Liver (tissue), 9 donors: ENCODE measurements around the gene MT1A. TPM values are rescaled to one million over a fixed set of nuclear protein-coding genes. Genes with fewer than 3 reads are reported as not detected.
A peak's percentile ranks its signal among the peaks of the same experiment; 100 is the strongest.

ENCODE experiments used
- DNase-seq: peaks from one replicate; pipeline ENCODE4 v3.0.0-alpha.2; 2017; ENCODE audit warnings: low spot score
- H3K27ac ChIP-seq, 2 donors: one replicate each; pipeline ENCODE4 v1.7.0; 2013; ENCODE audit warnings: inconsistent platforms in 2 of 2, low read length in 2 of 2, control low read depth in 1 of 2, low read depth in 1 of 2, mild to moderate bottlenecking in 1 of 2
- H3K27me3 ChIP-seq, 4 donors: one replicate each; pipeline versions ENCODE4 v1.6.1 to v1.7.0; 2013; ENCODE audit warnings: low read length in 3 of 4, inconsistent platforms in 1 of 4, mild to moderate bottlenecking in 1 of 4, moderate library complexity in 1 of 4; ENCODE audit not compliant: control insufficient read depth in 4 of 4, insufficient read depth in 4 of 4
- H3K36me3 ChIP-seq, 4 donors: one replicate each; pipeline versions ENCODE4 v1.6.1 to v1.7.0; 2013; ENCODE audit warnings: low read length in 3 of 4, mild to moderate bottlenecking in 3 of 4, low read depth in 1 of 4, moderate library complexity in 1 of 4; ENCODE audit not compliant: control insufficient read depth in 4 of 4, insufficient read depth in 3 of 4
- H3K4me1 ChIP-seq, 4 donors: one replicate each; pipeline versions ENCODE4 v1.6.1 to v1.7.0; 2013; ENCODE audit warnings: low read length in 3 of 4, mild to moderate bottlenecking in 3 of 4, moderate library complexity in 1 of 4; ENCODE audit not compliant: control insufficient read depth in 4 of 4, insufficient read depth in 4 of 4
- H3K4me3 ChIP-seq, 3 donors: one replicate each; pipeline versions ENCODE4 v1.6.1 to v1.7.0; 2013; ENCODE audit warnings: low read length in 3 of 3, control low read depth in 1 of 3, low read depth in 1 of 3, mild to moderate bottlenecking in 1 of 3
- H3K9ac ChIP-seq, 2 donors: one replicate each; pipeline ENCODE4 v1.7.0; 2013; ENCODE audit warnings: low read length in 2 of 2, mild to moderate bottlenecking in 2 of 2, moderate library complexity in 2 of 2, control low read depth in 1 of 2, low read depth in 1 of 2
- H3K9me3 ChIP-seq, 4 donors: one replicate each; pipeline versions ENCODE4 v1.6.1 to v1.7.0; 2013; ENCODE audit warnings: low read length in 3 of 4; ENCODE audit not compliant: control insufficient read depth in 4 of 4
- FOXA1 ChIP-seq: IDR thresholded peaks from 2 replicates; pipeline ENCODE4 v1.6.1; 2016; ENCODE audit warnings: antibody characterized with exemption
- FOXA2 ChIP-seq: IDR thresholded peaks from 2 replicates; pipeline ENCODE4 v1.6.1; 2016; ENCODE audit warnings: antibody characterized with exemption
- GABPA ChIP-seq, 2 donors: IDR thresholded peaks in 1 of 2; conservative IDR thresholded peaks in 1 of 2; 2 replicates each; pipeline ENCODE4 v1.6.1; 2016; ENCODE audit warnings: antibody characterized with exemption in 2 of 2, mild to moderate bottlenecking in 1 of 2, moderate library complexity in 1 of 2
- HNF4A ChIP-seq, 2 donors: conservative IDR thresholded peaks; 2 replicates each; pipeline ENCODE4 v1.6.1; 2016; ENCODE audit warnings: antibody characterized with exemption in 2 of 2, mild to moderate bottlenecking in 2 of 2
- HNF4G ChIP-seq: IDR thresholded peaks from 2 replicates; pipeline ENCODE4 v1.6.1; 2016; ENCODE audit warnings: antibody characterized with exemption
- JUND ChIP-seq, 2 donors: IDR thresholded peaks; 2 replicates each; pipeline ENCODE4 v1.6.1; 2016; ENCODE audit warnings: antibody characterized with exemption in 2 of 2
- NR2F2 ChIP-seq: IDR thresholded peaks from 2 replicates; pipeline ENCODE4 v1.6.1; 2016; ENCODE audit warnings: antibody characterized with exemption
- RAD21 ChIP-seq, 2 donors: IDR thresholded peaks; 2 replicates each; pipeline ENCODE4 v1.6.1; 2016; ENCODE audit warnings: antibody characterized with exemption in 2 of 2, mild to moderate bottlenecking in 2 of 2
- RXRA ChIP-seq, 2 donors: IDR thresholded peaks; 2 replicates each; pipeline ENCODE4 v1.6.1; 2017 to 2018; ENCODE audit warnings: antibody characterized with exemption in 2 of 2, mild to moderate bottlenecking in 1 of 2
- SP1 ChIP-seq: IDR thresholded peaks from 2 replicates; pipeline ENCODE4 v1.6.1; 2018; ENCODE audit warnings: antibody characterized with exemption, mild to moderate bottlenecking
- TAF1 ChIP-seq: conservative IDR thresholded peaks from 2 replicates; pipeline ENCODE4 v1.6.1; 2016; ENCODE audit warnings: antibody characterized with exemption, mild to moderate bottlenecking
- YY1 ChIP-seq: IDR thresholded peaks from 2 replicates; pipeline ENCODE4 v1.6.1; 2016; ENCODE audit warnings: antibody characterized with exemption, mild to moderate bottlenecking
- WGBS: extraction: QIAGEN DNeasy Blood & Tissue Kit; methylation state at CpG from one replicate; pipeline ENCODE4 v1.1.7; 2013; 5-methylcytosine and 5-hydroxymethylcytosine counted together
- polyA plus RNA-seq, 2 donors: library from polyadenylated mRNA; stranded (reverse) in 1 of 2; unstranded in 1 of 2; fragments of 200-250 nt in 1 of 2; fragments of >200 nt in 1 of 2; fragmentation: Nextera tagmentation in 1 of 2; extraction: Ambion mirVana in 1 of 2; gene quantifications; one replicate each; pipeline versions ENCODE4 v1.2.1 to v1.2.3, GENCODE V29; 2013 to 2015
- total RNA-seq, 2 donors: library from RNA; depleted of rRNA; stranded (reverse); fragments of >200 nt; gene quantifications; one replicate each; pipeline ENCODE4 v1.2.3, GENCODE V29; 2014
- TF ChIP-seq, protein P1 (sequence below): IDR thresholded peaks from 2 replicates; pipeline ENCODE4 v1.6.1; 2016; ENCODE audit warnings: antibody characterized with exemption
- TF ChIP-seq, protein P2 (sequence below): IDR thresholded peaks from 2 replicates; pipeline ENCODE4 v1.6.1; 2016; ENCODE audit warnings: antibody characterized with exemption
- TF ChIP-seq, protein P3 (sequence below): IDR thresholded peaks from 2 replicates; pipeline ENCODE4 v1.6.1; 2016; ENCODE audit warnings: antibody characterized with exemption
- TF ChIP-seq, protein P4 (sequence below): fragments of 150-350 bp; IDR thresholded peaks from 2 replicates; pipeline ENCODE4 v1.5.1; 2017; ENCODE audit warnings: improper control_type of control experiment, low read depth, low read length; ENCODE audit not compliant: missing input control
- TF ChIP-seq, protein P5 (sequence below): IDR thresholded peaks from 2 replicates; pipeline ENCODE4 v1.6.1; 2016; ENCODE audit warnings: antibody characterized with exemption, mild to moderate bottlenecking
- donor health status: healthy.
- donor health status: healthy.
- donor health status: healthy.
- donor health status: healthy.
- donor health status: healthy.

The MT1A gene
- total and polyA plus RNA-seq, 4 donors, result 10.1 to 511 (median 74.6) TPM

DNA sequence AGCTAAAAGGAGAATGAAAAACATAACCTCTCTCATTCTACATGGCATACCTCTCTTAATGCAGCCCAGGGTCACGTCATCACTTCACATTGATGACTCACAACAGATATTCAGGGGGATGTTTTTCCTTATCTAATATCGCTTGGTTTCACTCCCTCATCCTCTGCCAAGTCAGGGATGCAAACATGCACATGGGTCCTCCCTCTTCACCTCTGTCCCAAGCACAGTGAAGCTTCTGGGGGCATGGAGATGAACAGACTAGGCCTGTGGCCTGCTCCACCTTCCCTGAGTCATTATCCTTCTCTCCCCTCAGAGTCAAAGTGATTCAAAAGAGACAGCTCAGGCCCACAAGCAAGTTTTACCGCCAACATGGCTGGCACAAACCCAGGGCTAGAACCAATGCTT is 32.4 kb upstream of the MT1A start:
- DNase-seq, result no peak
- peak overlapping the region; percentile 98 to 99 for H3K27ac ChIP-seq

DNA sequence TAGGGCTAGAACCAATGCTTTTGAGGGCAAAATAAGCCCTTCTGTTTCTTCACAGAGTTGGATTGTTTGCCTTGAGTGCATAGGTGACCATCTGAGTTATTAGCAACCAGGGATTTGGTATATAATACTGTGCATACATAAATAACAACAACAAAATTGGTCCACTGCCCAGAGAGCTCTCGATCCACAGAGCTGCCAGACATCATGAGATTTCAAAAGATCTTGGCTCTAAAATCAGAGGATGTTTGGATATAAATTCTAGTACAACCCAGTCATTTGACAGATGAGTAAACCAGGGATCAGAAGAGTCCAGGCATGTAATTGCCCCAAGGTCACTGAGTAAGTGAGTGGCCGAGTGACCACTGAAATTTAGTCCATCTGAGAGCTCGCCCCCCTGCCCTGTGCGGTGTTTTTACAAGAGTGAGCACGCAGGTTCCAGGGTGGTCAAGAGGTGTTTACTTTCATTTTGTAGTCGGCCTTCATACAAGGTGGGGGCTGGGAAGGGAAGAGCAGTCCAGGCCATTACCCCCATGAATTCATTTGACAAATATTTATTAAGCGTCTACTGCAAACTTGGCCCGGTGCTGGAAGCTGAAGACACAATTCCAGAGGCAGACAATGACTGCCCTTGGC is 31.9 kb upstream of the MT1A start:
- Histone ChIP-seq H3K36me3 (no peaks in the 10 kb centered on the region), H3K4me1 (peaks cover 6 to 37% (median 12%) of the 10 kb centered on the region in 4 donors), H3K27ac (peak overlapping the region; percentile 98 to 99), H3K9ac (peak overlapping the region; percentile 22 to 72), H3K9me3 (no peaks in the 10 kb centered on the region), H3K27me3 (no peaks in the 10 kb centered on the region), H3K4me3 (peak overlapping the region in 2 of 3 donors; percentile 3 to 12)
- 17% methylated on average over 8 of the region's 8 CpGs for WGBS
- DNase-seq, result peak; percentile 52
- TF ChIP-seq YY1 (peak; percentile 80), FOXA1 (peak; percentile 12), JUND (IDR thresholded peaks at IDR 0.05) (peak in 1 of 2 donors; percentile 54), HNF4G (peak; percentile 47), NR2F2 (no peak), TAF1 (peak; percentile 55), HNF4A (conservative IDR thresholded peaks at IDR 0.05) (peak; percentile 68 to 74), GABPA (IDR thresholded peaks at IDR 0.05 in 1 of 2, conservative IDR thresholded peaks at IDR 0.05 in 1 of 2) (no peak)
- TF ChIP-seq, protein P1, sequence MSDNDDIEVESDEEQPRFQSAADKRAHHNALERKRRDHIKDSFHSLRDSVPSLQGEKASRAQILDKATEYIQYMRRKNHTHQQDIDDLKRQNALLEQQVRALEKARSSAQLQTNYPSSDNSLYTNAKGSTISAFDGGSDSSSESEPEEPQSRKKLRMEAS, result no peak
- TF ChIP-seq, protein P2, sequence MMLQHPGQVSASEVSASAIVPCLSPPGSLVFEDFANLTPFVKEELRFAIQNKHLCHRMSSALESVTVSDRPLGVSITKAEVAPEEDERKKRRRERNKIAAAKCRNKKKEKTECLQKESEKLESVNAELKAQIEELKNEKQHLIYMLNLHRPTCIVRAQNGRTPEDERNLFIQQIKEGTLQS, result no peak
- TF ChIP-seq, protein P3, sequence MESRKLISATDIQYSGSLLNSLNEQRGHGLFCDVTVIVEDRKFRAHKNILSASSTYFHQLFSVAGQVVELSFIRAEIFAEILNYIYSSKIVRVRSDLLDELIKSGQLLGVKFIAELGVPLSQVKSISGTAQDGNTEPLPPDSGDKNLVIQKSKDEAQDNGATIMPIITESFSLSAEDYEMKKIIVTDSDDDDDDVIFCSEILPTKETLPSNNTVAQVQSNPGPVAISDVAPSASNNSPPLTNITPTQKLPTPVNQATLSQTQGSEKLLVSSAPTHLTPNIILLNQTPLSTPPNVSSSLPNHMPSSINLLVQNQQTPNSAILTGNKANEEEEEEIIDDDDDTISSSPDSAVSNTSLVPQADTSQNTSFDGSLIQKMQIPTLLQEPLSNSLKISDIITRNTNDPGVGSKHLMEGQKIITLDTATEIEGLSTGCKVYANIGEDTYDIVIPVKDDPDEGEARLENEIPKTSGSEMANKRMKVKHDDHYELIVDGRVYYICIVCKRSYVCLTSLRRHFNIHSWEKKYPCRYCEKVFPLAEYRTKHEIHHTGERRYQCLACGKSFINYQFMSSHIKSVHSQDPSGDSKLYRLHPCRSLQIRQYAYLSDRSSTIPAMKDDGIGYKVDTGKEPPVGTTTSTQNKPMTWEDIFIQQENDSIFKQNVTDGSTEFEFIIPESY, result no peak
- TF ChIP-seq, protein P4, sequence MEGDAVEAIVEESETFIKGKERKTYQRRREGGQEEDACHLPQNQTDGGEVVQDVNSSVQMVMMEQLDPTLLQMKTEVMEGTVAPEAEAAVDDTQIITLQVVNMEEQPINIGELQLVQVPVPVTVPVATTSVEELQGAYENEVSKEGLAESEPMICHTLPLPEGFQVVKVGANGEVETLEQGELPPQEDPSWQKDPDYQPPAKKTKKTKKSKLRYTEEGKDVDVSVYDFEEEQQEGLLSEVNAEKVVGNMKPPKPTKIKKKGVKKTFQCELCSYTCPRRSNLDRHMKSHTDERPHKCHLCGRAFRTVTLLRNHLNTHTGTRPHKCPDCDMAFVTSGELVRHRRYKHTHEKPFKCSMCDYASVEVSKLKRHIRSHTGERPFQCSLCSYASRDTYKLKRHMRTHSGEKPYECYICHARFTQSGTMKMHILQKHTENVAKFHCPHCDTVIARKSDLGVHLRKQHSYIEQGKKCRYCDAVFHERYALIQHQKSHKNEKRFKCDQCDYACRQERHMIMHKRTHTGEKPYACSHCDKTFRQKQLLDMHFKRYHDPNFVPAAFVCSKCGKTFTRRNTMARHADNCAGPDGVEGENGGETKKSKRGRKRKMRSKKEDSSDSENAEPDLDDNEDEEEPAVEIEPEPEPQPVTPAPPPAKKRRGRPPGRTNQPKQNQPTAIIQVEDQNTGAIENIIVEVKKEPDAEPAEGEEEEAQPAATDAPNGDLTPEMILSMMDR, result no peak

More for the DNA sequence above, 32.4 kb upstream of the MT1A start:
- no peaks in the 10 kb centered on the region for H3K27me3 ChIP-seq
- 33% methylated on average over 3 of the region's 3 CpGs for WGBS
- TF ChIP-seq HNF4A (conservative IDR thresholded peaks at IDR 0.05) (no peak), FOXA2 (no peak), GABPA (IDR thresholded peaks at IDR 0.05 in 1 of 2, conservative IDR thresholded peaks at IDR 0.05 in 1 of 2) (no peak), RAD21 (IDR thresholded peaks at IDR 0.05) (no peak), YY1 (no peak), NR2F2 (no peak), JUND (IDR thresholded peaks at IDR 0.05) (no peak), TAF1 (no peak), RXRA (IDR thresholded peaks at IDR 0.05) (no peak), HNF4G (no peak), SP1 (no peak)
- TF ChIP-seq, protein P1, result no peak
- TF ChIP-seq, protein P2, result no peak
- TF ChIP-seq, protein P4, result no peak
- TF ChIP-seq, protein P5, sequence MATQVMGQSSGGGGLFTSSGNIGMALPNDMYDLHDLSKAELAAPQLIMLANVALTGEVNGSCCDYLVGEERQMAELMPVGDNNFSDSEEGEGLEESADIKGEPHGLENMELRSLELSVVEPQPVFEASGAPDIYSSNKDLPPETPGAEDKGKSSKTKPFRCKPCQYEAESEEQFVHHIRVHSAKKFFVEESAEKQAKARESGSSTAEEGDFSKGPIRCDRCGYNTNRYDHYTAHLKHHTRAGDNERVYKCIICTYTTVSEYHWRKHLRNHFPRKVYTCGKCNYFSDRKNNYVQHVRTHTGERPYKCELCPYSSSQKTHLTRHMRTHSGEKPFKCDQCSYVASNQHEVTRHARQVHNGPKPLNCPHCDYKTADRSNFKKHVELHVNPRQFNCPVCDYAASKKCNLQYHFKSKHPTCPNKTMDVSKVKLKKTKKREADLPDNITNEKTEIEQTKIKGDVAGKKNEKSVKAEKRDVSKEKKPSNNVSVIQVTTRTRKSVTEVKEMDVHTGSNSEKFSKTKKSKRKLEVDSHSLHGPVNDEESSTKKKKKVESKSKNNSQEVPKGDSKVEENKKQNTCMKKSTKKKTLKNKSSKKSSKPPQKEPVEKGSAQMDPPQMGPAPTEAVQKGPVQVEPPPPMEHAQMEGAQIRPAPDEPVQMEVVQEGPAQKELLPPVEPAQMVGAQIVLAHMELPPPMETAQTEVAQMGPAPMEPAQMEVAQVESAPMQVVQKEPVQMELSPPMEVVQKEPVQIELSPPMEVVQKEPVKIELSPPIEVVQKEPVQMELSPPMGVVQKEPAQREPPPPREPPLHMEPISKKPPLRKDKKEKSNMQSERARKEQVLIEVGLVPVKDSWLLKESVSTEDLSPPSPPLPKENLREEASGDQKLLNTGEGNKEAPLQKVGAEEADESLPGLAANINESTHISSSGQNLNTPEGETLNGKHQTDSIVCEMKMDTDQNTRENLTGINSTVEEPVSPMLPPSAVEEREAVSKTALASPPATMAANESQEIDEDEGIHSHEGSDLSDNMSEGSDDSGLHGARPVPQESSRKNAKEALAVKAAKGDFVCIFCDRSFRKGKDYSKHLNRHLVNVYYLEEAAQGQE, result no peak
- H3K36me3 ChIP-seq, result no peaks in the 10 kb centered on the region
- peak overlapping the region; percentile 23 to 68 for H3K9ac ChIP-seq
- peak overlapping the region in 1 of 3 donors; percentile 3 for H3K4me3 ChIP-seq
- H3K9me3 ChIP-seq, result no peaks in the 10 kb centered on the region
- H3K4me1 ChIP-seq, result peaks cover 6 to 34% (median 9%) of the 10 kb centered on the region in 4 donors
